GM18499 (cell line): ENCODE data around the gene LENG9.
A peak's percentile ranks its signal among the peaks of the same experiment; 100 is the strongest.
"Not testable (repeated sequence)": the region's sequence is repeated elsewhere in the genome, so short reads cannot be mapped to it uniquely, and the experiment has no call there.

Experiments used
- ATAC-seq: cut with Tn5 transposase; IDR thresholded peaks from one replicate; pipeline ENCODE4 v1.9.1; 2021; ENCODE audit warnings: moderate number of reproducible peaks; ENCODE audit not compliant: insufficient read depth, unreplicated experiment

The LENG9 gene

DNA sequence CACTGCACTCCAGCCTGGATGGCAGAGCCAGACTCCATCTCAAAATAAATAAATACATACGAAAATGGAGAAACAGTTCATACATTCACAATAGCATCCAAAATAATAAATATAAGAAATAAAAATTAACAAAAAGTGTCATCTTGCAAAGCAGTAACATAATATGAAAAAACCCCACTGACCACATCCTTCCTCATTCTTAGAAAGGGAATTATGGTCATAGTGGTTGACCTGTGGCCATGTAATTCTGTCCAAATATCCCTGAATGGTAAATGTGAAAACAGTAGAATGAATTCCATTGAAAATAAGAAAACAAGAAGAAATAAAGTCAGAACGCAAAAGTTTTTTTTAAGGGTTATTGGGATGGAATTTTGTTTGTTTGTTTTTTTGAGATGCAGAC, 16.5 kb upstream of the LENG9 start:
- ATAC-seq, result no peak

DNA sequence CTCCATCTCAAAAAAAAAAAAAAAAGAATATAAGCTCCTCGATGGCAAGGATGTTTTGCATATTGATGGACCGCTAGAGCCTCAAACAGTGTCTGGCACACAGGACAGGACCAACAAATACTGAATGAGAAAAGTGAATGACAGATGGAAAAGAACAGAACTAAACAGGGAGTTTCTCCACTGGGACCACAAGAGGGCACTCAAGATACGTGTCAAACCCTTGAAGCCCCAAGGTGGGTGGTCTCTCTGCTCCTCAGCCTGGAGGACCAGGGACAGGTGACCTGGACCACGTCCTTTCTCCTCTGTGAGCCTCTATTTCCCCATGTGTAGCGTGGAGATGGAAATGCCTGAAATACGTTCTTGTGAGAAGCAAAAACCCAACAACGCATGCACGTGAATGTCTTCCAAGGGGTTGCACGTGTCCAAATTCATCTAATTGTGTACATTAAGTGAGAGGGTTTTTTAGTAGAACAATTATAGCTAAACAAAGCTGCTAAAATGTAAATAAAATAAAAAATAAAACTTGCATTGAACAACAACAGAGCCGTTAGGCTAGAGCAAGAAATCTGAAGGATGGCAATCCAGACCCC, 15.2 kb upstream of the LENG9 start:
- ATAC-seq, result no peak

DNA sequence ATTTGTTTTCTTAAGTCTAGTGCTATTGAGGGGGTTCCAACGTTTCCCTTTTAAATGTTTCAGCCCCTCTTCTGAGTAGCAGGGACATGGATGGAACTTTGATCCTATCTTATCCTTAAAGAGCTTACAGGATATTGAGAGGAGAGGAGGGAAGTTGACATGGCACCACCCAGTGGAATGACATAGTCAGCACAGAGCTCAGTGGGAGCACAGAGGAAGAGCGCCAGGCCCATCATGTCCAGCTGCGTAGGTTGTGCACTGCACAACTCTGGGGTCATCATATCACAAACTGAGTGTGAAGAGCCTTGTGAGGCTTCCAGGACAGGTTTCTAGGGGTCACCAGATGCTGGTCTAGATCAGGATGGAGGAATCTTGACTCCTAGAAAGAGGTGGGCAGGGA, 14.1 kb upstream of the LENG9 start:
- ATAC-seq, result no peak

DNA sequence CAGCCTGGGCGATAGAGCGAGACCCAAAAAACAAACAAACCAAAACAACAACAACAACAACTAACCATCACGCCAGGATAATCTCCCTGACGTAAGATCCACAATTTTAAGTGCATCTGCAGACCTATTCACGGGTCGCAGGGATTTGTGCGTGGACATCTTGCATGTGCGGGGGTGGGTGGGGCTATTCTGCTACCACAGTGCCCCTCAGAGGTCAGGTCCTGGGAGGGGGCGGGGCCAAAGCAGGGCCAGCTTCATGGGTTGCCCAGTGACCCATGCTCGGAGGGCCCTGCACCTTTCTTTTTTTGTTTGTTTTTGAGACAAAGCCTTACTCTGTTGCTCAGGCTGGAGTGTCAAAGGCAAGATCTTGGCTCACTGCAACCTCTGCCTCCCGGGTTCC, 12.1 kb upstream of the LENG9 start:
- no peak for ATAC-seq

DNA sequence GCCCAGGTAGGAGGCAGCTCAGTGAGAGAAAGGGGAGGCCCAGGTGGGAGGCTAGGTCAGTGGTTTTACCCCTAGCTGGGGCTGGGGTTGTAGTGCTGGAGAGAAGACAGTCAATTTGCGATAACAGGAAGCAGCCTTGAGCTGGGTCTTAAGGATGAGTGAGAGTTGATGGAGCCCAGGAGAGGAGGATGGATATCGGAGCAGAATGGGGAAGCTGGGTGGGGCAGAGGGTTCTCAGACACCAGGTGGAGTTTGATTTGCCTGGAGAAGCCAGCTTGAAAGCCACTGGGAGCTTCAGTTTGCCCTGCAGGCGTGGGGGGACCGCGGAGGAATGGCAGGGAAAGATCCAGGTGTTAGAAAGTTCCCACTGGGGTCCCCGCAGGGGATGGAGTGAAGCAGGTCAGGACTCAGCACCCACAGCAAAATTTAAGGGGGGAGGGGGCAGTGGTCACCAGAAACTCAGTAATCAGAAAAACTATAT, 10.4 kb upstream of the LENG9 start:
- no peak for ATAC-seq

DNA sequence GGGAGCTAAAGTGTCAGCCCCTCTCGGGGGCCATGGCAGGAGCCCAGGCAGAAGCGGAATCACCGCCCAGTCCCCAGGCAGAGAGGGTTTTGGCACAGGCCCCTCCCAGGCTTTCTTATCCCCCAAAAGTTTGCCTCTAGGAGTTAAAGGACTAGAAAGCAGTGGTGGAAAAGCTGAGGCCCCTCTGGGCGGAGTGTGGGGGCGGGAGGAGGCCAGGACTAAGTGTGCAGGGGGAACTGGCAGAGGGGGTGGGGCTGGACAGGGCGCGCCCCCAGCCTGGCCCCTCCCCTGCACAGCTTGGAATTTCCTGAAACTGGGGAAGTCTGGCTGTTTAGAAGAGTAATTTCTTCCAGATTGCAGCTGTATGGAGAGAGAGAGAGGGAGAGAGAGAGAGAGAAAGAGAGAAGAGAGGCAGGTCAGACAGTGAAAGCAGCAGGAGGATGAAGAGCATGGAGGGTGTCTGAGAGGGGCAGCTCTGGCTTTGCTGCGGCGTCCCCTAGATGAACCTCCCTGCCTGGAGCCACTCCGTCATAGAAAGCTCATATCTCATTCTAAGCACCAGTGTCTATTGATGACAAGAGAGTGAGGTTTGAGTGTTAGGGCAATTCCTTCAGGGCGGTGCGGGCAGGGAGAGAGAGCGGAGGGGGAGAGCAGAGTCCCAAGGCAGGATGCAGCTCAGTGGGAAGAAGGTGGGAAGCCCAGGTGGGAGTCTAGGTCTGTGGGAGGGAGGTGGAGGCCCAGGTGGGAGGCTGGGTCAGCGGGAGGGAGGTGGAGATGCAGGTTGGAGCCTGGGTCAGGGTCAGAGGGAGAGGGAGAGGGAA, 9.7 kb upstream of the LENG9 start, which contains the start of gene CDC42EP5:
Gene CDC42EP5, minus strand, starts transcription at position 226 of the 821 bp plus-strand sequence. CDS start 7,749 bp downstream, outside the sequence.
- no peak for ATAC-seq

DNA sequence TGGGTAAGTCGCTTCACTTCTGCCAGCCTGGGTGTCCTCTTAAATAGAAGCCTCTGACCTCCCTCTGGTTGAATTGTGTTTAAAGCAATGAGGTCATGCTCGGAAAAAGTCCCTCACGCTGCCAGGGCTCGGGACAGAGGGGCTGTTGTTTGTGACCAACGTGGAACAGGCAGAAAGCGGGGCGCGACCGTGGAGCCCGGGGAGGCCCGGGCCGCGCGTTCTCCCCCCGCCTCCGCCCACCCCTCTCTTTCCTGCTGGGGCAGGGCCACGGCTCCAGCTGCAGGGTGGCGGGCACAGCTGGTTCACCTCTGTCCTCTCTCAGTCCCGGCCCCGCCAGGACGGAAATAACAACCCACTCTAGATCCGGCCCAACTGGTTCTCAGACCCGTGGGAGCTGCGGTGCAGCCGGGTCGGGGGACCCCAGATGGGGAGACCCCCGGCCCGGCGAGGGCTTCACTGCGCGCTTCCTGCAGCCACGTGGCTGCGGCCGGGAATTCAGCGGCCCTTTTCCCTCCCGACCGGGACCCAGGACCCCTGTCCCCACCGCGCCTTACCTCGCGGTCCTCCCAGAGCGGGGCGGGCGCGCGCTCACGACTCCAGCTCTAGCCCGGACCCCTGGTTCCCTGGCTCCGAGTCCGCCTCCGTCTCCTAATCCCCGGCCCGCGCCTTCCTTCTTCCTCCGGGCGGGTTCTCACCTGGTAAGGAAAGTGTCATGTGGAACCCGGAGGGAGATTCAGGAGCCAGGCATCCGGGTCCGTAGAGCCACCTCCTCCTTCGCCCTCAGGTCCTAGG, 7.6 kb upstream of the LENG9 start:
- ATAC-seq, result no peak

DNA sequence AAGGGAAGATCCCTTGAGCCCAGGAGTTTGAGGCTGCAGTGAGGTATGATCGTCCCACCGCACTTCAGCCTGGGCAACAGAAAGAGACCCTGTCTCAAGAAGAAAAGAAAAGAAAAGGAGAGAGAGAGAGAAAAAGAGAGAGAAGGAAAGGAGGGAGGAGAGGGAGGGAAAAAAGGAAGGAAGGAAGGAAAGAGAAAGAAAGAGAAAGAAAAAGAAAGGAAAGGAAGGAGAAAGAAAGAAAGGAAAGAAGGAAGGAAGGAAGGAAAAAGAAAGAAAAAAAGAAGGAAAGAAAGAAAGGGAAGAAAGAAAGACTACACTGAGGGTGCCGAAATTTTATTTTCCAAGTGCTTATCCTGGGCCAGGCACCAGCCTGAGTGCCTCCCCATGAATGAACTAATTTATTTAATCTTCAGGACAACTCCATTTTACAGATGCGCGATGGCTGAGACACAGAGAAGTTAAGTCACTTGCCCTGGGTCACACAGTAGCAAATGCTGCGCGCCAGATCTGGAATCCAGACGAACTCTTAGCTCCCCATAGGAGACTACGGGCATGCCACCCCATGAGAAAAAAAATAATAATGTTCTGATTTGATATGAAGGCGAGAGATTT, 6.8 kb upstream of the LENG9 start:
- ATAC-seq, result no peak

DNA sequence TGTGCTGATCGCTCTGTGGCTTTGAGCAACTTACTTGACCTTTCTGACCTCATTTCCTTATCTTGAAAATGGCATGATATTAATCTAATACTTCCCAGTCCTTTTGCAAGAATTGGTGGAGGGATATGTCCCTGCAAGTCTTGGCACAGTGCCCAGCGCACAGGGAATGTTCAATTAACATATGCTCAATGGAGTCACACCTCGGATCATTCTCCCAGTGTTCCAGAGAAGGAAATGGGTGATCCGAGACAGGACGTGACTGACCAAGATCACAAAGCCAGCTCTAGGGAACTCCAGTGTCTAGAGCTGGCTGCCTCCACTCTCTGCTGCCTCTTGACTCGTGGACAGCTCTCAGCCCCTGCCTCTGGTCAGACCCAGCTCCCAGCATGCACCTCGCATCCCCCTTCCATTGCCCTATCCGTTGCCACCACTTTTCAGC, 5.9 kb upstream of the LENG9 start:
- no peak for ATAC-seq

DNA sequence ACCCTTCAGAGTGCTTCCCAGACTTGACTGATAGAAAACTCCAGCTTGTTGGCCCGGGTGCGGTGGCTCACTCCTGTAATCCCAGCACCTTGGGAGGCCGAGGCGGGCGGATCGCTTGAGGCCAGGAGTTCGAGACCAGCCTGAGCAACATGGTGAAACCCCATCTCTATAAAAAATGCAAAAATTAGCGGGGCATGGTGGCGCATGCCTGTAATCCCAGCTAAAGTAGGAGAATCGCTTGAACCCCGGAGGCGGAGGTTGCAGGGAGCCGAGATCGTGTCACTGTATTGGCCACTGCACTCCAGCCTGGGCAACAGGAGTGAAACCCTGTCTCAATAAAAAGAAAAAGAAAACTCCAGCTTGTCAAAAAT, 2.5 kb upstream of the LENG9 start:
- not testable (repeated sequence) for ATAC-seq

DNA sequence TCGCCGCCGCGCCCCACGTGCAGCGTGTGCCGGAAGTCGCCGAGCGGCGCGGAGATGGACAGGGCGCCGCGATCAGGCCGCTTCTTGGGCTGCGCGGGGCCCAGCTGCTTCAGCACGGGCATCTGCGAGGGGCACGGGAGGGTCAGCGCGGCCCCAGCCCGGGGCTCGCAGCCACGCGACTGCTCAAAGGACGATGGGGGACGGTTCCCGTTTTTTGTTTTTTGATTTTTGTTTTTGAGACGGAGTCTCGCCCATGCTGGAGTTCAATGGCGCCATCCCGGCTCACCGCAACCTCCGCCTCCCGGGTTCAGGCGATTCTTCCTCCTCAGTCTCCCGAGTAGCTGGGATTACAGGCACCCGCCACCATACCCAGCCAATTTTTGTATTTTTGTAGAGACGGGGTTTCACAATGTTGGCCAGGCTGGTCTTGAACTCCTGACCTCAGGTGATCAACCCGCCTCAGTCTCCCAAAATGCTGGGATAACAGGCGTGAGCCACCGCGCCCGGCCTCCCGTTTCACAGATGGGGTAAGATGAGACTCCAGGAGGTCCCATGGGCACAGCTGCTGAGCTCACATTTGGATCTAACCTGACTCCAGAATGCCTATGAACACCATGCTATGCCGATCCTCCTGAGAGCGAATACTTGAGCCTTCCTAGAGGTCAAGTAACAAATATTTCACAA, 2.0 kb upstream of the LENG9 start:
- ATAC-seq, result no peak

DNA sequence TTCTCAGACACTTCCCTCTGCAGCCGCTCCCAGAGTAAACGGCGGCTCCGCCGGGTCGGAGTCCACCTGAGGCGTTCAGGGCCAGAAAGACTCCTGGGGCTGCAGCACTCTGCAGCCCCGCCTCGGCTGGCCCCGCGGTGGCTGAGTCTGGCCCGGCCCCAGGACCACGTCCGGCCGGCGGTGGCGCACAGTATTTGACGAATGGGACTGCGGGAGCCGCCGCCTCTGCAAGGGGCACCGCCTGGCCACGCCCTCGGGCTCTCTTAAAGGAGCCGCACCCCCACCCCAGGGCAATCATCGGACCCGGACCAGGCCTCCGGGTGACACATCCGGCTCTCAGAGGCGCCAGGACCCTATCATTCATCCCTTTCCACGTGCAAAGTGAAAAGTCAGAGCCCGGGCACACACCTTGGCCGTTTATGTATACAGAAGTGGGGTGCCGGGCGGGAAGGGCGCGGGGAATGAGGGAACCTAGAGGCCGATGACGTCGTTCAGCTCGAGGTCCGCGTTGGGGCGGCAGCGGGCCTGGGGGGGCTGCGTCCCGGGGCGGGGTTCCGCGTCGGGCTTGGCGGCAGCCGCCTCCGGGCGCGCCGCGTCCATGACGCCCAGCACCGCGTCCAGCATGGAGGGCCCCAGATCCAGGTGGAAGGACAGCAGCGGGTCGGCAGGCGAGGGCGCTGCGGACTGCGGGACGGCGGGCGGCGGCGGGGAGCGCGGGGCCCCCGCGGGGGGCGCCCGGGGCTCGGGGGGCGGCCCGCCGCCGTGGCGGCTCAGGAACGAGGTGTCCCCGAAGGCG, 1.2 kb upstream of the LENG9 start:
- ATAC-seq, result peak; percentile 17

DNA sequence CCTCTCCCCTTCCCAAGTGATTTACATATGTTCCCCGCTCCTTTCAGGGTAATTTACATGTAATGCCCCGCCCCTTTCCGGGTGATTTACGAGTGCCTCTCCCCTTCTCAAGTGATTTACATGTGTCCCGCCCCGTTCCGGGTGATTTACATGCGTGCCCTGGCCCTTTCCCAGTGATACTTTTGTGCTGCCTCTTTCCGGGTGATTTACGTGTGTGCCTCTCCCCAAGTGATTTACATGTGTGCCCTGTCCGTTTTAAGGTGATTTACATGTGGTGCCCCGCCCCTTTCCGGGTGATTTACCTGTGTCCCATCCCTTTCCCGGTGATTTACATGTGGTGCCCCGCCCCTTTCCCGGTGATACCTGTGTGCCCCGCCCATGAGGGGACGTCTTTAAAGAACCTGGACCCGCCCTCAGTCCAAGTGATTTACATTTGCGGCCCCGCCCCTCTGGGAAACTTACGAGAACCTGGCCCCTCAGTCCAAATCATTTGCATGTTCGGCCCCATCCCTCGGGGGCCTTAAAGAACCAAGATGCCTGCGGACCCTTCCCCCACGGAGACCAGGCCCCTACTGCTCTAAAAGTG, 559 bp upstream of the LENG9 start:
- peak; percentile 26 for ATAC-seq

DNA sequence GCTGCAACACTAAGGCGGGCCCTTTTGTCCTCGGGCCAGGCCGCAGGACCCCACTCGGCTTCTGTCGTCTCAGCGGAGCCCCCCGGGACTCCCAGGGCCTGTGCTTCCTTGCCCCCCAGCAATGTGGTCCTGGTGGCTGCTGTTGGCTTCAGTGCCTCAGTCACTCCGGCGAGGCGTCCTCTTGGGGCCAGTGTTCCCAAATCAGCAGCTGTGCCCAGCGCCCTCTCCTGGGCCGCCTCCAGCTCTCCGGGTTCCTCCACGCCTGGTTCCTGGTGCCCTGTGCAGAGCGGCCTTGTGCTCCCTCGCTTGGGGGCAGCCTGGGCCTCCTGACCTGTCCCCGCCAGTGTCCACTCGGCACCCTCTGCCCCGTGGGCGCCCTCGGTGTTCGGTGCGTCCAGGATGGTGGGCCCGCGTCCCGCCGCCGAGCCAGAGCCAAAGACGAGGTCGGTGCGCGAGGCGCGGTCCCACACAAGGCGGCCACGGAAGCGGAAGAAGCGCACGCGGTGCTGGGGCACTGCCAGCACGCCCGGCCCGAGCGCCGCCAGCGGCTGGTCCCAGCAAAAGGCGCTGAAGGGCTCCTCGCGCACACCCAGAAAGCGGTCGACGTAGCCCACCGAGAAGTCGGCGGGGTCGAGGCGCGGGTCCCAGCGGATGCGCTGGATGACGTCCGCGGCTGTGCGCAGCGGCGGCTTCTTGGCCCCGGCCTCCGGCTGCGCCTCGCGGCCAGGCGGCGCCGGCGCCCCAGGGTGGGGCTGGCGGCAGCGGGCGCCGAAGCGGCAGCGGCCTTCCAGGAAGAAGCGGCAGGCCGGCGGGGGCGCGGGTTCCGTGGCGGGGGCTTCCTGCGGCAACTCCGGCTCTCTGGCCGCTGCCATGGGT, 685 bp downstream of the LENG9 start:
- ATAC-seq, result no peak

DNA sequence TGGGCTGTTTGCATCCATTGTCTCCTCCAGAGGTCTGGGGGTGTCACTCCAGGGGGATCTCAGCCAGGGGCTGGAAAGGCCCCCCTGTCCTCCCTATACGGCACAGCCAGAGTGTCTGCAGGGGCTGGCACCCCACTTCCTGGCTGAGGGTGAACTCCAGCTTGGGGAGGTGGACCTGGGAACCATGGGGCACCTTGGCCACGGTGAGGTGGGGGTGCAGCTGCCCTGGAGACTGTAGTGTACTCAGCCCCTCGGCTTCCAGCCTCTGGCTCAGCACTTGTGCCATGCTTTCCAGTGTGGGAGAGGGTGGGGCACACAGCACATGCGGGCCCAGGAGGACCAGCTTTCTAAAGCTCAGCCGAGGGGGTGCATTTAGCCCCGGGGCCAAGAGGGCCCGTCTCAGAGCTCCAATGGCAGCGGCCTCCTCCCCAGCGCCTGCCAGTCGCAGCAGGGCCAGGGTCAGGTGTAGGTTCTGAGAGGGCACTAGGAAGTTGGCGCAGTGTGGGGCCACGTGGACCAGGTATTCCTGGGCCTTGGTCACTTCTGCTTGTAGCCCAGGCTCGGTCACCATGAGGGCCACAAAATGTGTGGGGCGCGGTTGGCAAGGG, 1.4 kb downstream of the LENG9 start:
- no peak for ATAC-seq

DNA sequence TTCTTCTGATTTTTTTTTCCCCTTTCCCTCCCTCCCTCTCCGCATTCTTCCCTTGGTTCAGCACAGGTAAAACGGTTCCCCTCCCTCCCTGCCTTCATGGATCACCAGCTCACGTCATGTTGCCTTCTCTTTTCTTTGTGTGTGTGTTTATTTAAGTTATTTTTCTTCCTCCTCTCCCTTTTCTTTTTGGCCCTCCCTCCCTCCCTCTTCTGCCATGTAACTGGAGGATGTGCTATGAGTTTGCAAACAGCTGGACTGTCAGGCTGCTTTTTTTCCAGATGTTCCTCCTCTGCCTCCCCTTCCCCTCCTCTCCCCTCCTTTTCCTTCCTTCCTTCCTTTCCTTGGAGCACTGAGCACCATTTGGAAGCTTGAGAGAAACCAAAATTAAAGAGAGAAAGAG, 2.0 kb downstream of the LENG9 start:
- ATAC-seq, result no peak

DNA sequence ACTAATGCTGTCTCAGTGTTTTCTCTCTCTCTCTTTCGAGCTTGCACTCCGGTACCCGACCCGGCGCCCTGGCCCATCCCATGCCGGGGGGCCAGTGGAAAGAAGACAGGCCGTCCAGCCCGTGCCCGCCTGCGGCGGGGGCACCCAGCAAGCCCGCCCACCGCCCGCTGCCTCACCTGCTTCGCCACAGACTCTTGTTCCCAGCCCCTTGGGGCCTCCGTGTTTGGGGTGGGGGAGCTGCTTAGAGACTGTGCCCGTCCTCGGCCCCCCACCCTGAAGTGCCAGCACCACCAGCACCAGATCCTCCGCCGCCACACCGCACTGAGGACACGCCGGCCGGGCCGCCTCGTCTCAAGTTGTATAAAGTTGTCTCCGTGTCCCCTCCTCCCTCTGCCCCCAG, 2.4 kb downstream of the LENG9 start:
- ATAC-seq, result no peak
